NCI-H2196 treated with DMSO at 0.1 percent for 48 hours (cell line): ENCODE results near the gene AKAP6.

Source experiments
- DNase-seq: peaks from one replicate; lab custom pipeline; 2025; ENCODE audit not compliant: unreplicated experiment; lab: John Stamatoyannopoulos, UW

The AKAP6 gene

DNA sequence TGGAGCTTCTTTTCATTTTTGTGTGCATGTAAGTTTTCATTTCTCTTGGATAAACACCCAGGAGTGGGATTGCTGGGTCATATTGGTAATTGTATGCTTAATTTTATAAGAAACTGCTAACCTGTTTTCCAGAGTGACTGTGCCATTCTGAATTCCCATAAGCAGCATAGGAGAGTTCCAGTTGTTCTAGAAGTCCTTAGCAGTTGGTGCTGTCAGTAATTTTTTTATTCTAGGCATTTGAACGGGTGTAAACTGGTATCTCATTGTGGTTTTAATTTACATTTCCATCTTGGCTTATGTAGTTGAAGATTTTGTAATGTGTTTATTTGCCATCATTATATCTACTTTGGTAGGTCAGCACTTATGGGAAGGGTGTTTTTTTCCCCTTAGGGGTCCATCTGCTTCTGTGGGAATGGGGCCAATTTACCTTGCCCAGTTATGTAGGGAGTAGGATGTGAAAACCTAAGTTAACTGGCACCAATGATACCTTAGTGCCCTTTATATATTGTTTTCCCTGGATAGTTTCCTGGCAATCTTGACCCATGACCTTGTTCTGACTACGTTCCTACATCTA is 202.9 kb downstream of the AKAP6 start:
- DNase-seq: no peak

DNA sequence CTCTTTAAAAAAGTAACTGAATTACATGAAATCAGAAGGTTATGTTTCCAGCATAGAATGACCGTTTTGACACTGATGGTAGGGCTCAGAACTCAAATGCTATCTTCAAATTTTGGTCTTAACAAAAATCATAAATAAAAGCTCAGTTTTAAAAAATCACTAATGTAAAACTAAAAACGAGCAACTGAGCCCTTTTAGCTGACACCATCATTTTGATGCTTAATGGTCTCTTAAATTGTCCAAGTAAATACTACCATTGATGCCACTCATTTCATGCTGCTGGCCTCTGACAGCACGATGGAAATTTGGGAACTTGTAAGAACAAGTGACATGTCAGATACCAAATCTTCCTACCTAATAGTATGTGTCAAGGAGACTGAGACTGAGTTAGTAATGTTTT is 205.0 kb downstream of the AKAP6 start:
- DNase-seq: no peak

DNA sequence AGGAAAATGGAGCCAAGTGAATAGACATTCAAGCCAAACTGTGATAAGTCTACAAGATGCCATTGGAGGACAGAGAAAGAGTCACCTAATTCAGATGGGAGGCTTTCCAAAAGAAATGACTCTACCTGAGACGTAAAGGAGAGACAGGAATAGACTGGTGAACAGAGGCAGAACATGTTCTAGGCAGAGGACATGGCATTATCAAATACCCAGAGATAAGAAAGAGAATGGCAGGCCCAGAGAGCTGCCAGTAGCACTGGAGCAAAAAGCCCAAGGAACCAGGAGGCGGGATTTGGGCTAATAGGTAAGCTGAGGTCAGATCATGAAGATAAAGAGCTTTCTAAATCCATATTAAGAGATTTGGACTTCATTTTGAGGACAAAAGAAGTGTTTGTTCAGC is 207.1 kb downstream of the AKAP6 start:
- no peak for DNase-seq

DNA sequence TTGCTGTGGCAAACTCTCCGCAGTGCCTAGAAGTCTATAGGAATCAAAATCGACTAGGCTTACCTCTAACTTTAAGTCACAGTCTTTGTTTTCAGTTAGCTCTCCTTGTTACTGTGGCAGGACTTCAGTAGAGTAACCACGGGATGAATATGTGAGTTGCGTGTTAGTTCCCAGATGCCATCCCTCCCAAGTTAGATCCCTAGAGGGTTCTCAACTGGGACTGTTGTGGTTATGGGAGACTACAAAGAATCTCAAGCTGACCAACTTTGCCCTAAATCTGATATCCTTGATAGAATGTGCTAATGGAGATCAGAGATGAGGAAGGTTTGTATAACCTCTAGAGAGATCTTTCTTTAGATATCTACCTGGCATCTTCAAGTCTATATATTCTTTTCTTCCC is 208.1 kb downstream of the AKAP6 start:
- no peak for DNase-seq

DNA sequence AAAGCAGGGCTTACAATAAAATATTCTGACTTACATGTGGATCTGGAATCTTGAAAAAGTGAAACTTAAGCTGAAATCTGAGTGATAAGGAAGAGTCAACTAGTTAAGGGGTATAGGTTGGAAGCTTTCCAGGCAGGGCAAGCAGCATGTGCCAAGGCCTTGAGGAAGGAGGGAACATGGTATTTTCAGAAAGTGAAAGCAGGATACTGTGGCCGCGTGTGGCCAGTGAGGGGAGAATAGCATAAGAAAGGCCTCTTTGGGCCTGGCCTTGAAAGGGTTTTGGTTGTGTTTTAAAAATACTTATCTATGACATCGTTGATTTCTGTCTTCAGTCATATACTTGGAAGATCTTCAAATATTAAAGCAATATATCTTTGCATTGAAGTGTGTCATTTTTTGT is 213.4 kb downstream of the AKAP6 start:
- no peak for DNase-seq

DNA sequence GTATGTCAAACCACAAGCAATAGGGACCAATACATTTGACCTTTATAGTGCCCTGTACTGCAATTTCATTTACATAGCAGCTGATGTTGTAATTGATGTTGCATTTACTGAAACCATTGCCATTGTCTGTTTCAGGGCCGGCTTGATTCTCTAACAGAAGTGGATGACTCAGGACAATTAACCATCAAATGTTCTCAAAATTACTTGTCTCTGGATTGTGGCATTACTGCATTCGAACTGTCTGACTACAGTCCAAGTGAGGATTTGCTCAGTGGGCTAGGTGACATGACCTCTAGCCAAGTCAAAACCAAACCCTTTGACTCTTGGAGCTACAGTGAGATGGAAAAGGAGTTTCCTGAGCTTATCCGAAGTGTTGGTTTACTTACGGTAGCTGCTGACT is 216.0 kb downstream of the AKAP6 start:
- no peak for DNase-seq

DNA sequence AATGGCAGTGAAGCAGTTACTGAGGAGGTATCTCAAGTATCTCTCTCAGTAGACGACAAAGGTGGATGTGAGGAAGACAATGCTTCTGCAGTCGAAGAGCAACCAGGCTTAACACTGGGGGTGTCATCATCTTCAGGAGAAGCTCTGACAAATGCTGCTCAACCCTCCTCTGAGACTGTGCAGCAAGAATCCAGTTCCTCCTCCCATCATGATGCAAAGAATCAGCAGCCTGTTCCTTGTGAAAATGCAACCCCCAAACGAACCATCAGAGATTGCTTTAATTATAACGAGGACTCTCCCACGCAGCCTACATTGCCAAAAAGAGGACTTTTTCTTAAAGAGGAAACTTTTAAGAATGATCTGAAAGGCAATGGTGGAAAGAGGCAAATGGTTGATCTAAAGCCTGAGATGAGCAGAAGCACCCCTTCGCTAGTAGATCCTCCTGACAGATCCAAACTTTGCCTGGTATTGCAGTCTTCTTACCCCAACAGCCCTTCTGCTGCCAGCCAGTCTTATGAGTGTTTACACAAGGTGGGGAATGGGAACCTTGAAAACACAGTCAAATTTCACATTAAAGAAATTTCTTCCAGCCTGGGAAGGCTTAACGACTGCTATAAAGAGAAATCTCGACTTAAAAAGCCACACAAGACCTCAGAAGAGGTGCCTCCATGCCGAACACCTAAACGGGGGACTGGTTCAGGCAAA is 216.6 kb downstream of the AKAP6 start:
- no peak for DNase-seq

DNA sequence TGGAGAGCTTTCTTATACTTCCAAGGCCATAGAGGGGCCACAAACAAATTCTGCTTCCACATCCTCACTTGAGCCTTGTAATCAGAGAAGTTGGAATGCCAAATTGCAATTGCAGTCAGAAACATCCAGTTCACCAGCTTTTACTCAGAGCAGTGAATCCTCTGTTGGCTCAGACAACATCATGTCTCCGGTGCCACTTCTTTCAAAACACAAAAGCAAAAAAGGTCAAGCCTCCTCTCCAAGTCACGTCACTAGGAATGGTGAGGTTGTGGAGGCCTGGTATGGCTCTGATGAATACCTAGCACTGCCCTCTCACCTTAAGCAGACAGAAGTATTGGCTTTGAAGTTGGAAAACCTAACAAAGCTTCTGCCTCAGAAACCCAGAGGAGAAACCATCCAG is 217.1 kb downstream of the AKAP6 start:
- DNase-seq: no peak

DNA sequence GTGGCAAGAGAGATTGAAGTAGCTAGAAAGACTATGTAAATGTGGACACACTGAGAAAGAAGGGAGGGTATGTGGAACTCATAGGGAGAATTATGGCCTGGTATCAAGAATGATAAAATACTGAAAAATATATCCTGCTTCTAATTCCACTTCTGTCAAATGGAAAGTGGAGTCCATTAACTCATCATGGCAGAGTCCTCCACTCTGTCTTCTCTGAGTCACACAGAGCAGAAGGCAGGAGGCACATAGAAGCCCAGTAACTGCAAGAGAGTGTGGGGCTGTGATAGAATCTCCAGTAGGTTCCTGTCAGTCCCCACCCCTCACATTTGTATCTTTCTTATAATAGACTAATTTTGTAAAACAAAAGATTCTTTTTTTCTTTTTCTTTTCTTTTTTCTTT is 223.7 kb downstream of the AKAP6 start:
- DNase-seq: no peak

DNA sequence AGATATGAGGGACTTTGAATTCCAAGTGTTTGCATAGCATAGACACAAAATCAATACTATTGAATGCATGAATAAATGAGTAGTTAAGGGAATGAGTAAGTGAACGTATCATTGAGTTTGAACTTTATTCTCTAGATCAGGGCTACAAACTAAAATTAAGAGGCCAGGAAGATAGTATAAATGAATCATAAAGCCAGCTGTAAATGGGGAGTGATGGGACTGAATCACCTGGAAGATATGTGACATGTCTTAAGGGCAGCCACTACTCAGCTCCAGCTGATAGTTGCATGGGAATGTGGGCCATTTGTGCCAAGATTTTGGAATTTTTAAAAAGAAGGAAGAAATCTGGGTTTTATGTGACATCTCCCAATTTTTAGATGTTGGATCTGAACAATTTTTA is 229.9 kb downstream of the AKAP6 start:
- no peak for DNase-seq

DNA sequence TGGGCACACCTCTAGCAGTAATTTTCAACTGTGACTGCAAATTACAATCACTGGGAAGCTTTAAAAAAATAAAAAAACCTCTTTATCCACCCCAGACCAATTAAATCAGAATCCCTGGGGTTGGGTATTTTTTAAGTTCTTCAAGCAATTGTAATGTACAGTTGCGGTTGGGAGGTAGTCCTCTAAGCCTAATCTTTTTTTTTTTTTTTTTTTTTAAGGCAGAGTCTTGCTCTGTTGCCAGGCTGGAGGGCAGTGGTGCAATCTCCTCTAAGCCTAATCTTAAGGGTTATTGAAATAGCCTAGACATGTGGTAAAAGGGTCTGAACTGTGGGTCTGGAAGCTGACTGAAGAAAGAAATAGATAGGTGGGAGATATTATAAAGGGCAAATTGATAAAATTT is 230.5 kb downstream of the AKAP6 start:
- no peak for DNase-seq

DNA sequence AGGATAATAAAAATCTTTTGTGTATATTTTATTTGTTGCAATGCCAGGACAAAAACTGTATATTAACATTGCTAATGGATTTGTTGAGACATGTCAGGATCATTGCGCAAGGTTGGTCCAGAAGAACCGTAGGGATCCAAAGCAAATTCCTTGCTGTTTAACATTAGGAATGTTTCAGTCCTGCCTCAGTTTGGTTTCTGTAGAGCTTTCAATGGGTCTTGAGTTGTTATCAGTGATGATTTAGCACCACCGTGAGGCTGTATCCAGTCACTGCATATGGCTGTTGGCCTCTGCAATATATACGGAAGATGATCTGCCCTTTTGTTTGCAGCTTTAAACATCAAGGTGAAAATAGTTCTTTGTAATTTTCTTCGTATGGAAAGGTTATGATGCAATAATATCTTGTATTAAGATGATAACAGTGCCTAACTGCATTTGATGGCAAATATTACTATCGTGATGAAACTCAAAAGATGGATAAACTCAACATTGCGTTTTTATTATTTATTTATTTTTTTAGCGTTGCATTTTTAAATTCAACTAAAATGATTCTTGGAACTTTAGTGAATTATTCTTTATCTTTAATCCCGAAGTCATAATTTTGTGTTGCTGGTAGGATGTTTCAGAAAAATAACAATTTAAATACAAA is 231.2 kb downstream of the AKAP6 start:
- peak; percentile 62 for DNase-seq

DNA sequence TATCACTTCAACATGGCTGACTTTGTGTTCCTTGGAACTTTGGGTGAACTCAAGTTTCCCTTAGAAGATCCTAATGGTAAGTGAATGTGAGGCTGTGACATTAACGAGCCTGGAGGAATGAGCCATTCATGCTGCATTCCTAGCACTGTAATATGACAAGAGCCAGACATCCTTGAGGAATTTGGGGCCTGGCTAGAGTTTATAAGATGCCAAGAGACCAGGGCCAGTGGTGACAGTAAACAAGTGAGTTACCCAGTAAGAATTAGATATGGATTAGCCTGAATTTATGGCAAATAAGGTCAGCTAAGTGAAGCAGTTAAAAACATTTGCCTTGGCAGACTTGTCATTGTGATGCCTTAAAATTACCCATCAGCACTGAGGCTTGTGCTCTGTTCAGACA is 232.4 kb downstream of the AKAP6 start:
- DNase-seq: no peak

DNA sequence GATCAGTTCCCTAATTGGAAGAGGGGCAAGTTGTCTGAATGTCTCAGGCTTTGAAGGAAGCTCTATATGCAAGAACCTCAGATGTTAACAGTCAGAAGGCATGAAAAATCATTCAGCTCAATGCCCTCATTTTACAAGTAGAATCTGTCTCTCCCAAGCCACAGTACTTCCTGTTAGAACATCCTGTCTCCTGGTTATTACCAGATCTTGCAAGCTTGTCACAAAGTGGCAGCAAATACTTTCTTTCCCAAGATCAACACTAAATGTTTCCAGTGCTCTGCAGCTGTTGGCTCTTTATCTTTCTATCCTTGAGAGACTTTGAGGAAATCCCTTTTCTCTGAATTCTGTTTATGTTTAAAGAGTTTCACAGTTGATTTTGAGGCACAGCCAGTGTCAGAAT is 235.5 kb downstream of the AKAP6 start:
- DNase-seq: no peak

DNA sequence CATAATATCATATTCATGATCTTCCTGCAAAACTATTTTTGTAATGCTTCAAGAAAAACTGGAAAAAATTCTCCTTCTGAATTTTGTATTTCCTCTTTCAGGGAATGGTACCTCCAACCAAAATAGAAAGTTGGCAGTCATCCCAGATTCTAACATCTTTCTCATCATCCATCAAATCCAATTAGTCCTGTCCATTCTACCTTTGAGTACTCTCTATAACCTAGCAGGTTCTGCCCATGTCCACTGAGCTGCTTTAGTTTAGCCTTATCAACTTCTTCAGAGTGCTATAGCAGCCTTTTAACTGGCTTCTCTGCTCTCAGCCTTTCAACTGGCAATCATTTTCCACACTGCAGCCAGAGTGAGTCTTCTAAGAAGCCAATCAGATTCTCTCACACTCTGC is 236.2 kb downstream of the AKAP6 start:
- DNase-seq: no peak

DNA sequence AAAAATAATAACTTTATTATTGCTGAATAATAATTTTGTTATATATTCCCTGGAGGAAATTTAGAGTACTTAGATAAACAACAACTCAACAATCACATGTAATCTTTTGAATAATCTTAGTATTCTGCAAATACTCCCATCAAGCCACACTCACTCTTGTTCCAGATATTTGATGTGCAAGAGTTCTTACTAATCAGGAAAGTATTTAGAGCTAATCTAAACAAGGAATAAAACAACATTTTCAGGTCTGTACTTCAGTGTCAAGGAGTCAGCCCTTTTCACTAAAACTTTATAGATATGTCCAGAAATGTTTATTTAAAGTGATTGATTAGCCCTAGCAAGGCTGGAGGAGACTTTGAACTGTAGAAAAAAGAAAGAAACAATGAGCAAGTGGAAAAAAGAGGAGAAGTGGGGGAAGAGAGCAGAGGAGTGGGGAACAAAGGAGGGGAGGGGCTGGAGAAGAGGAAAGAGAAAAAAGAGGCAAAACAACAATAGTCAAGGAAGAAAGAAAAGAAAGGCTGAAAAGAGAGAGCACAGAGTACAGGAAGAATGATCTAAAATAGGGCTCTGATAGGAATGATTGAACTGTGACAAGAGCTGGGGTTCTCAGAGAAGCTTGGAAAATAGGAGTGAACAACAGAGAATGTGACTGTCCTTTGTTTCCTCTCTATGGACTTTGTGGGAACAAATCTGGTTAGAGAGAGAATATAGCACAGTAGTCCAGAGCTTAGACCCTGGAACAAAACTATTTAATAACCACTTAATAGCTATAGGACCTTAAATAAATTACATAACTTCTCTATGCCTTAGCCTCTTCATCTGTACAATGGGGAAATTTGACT is 238.7 kb downstream of the AKAP6 start:
- no peak for DNase-seq

DNA sequence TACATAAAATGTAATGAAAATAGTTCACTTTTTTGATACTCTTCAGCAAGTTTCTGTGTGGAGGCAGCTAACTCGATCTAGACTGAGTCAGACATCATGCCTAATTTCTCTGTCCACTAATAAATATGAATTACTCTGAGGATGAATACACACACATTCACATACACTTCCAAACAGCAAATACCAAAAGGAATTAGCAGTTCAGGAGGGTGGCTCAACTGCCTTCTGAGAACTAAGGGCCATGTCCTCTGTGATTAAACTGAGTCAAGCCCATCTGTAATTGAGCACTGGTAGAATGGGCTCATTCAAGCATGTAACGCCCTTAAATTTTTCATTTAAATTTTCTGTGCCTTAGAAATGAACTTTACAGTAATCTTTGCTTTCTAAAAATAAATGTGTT is 242.5 kb downstream of the AKAP6 start:
- no peak for DNase-seq

DNA sequence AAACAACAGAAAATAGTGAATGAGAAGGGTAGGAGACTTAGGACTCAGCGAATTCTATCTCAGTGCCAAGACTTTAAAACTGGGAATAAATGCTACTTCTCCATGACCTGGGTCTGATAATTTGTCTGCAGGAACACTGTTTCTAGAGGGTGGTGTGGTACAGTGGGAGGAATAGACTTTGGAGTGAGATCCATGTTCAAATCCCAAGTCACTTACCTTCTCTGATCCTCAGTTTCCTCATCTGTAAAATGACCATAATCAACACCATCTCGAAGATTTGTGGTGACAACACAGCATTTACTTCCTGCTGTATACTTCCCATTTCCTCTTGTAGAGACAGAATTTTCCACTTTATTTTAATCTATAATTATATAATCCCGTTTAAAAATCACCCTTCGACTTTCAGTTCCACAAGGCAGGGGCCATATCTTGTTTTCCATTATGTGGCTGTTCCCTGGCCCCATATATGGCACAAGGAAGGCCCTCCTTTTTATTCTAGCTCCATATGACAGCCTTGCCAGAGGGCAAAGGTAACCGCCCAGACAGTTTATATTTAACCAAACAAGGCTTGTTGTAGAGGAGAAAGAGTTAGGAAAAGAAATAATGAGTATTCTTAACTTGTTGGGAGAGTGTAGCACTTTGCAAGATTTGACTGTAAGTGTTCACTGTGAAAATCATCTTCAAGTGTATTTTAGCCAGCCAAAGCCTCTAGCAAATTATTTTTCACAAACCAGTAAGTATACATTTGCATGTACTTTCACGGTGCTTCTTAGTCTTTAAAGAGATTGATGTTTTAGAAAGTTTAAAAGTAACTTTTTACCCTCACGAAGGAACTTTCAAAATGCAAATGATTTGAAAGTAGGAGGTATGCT is 243.1 kb downstream of the AKAP6 start:
- DNase-seq: no peak

DNA sequence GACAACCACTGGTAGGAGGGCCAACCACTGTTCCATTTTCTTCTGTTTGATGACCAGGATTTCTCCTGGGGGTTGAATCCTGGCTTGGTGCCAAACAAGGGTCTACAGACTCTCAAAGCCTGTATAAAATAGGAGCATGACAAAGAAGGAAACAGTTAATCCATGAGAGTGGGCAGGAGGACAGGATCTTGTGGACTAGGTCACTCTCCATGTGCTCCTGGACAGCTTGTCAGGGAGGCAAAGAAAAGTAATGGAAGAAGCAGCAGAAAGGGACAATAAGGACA is 243.7 kb downstream of the AKAP6 start:
- DNase-seq: no peak

DNA sequence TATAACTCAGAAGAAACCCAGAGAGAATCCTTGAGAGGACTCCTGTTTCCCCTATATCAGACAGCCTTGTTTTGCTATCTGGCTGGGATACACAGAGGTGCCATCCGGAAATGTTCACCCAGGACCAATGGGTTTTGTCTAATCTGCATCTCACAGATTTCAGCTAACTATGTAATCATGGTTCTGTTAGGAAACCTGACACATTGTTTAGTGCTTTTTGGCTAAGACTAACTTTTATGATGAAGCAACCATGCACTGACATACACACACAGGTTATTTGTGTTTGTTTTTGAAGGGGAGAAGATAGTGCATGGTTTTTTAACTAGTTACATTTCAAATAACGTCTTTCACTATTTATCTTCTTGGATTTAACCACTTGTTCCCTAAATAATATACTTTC is 245.2 kb downstream of the AKAP6 start:
- no peak for DNase-seq
